ENCODE measurements around the gene GCKR.

The GCKR gene, protein sequence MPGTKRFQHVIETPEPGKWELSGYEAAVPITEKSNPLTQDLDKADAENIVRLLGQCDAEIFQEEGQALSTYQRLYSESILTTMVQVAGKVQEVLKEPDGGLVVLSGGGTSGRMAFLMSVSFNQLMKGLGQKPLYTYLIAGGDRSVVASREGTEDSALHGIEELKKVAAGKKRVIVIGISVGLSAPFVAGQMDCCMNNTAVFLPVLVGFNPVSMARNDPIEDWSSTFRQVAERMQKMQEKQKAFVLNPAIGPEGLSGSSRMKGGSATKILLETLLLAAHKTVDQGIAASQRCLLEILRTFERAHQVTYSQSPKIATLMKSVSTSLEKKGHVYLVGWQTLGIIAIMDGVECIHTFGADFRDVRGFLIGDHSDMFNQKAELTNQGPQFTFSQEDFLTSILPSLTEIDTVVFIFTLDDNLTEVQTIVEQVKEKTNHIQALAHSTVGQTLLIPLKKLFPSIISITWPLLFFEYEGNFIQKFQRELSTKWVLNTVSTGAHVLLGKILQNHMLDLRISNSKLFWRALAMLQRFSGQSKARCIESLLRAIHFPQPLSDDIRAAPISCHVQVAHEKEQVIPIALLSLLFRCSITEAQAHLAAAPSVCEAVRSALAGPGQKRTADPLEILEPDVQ

GRCh38 chr2:27496357-27497287 is at the start of gene GCKR:
TSS of gene GCKR (plus strand) at chr2:27496839. CDS start at chr2:27496905, 66 bp downstream.
- no peak for DNase-seq

GRCh38 chr2:27448381-27448780 is 48.3 kb upstream of the GCKR start:
- DNase-seq, result no peak

- no peak for DNase-seq
Measured at GRCh38 chr2:27451095-27451494, 45.5 kb upstream of the GCKR start.

DNA sequence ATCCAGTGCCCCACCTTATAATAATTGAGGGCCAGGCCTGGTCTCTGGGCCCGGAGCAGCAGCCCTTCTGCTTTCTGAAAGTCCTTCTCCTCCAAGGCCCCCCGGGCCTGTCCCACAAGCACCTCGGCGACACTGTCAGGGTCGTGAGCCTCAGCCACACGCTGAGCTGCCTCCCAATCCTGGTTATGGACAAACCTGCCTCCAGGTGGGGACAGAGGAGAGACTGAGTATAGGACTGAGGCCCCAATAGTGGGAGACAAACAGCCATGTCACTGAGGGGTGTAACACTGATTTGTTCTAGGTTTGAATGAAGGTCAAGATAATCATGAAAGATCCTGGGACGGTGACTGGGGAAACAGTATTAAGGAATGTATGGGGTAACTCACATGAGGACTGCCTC is 42.7 kb upstream of the GCKR start:
- no peak for DNase-seq

DNA sequence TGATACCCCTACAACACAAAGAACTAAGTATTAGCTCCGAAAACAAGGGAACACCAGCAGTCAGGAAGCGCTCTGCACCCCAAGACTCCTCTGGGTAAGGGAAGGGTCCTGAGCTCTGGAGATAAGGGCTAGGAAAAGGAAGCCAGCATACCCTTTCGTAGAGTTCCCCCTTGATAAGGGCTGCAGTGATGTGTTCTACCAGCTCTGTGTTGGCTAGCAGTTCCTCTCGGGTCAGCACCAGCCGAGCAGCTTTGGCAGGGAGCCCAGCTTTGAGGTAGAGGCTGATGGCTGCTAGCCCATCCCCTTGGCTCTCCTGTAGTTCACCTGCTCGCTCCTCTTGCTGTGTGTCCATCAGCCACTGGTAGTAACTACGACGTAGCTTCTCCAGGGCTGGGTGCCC is 35.5 kb upstream of the GCKR start:
- DNase-seq, result peak; percentile 36

- DNase-seq, result no peak
Measured at GRCh38 chr2:27464443-27464842, 32.2 kb upstream of the GCKR start.

DNA sequence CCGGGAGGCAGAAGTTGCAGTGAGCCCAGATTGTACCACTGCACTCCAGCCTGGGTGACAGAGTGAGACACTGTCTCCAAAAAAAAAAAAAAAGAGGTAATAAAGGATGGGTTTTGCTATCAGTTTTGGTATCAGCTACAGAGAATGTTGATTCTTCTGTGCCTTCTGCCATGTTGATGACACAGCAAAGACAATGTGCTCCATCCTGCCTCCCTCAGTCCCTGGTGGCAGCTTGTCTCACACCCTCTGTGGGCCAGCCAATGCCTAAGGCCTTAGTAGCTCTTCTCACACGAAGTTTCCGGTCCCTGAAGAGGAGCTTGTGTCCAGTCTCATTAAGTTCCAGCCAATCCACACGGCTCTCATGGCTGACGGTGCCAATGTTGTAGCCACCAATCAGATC is 24.7 kb upstream of the GCKR start:
- no peak for DNase-seq

GRCh38 chr2:27485496-27485895 is 11.1 kb upstream of the GCKR start:
- no peak for DNase-seq

DNA sequence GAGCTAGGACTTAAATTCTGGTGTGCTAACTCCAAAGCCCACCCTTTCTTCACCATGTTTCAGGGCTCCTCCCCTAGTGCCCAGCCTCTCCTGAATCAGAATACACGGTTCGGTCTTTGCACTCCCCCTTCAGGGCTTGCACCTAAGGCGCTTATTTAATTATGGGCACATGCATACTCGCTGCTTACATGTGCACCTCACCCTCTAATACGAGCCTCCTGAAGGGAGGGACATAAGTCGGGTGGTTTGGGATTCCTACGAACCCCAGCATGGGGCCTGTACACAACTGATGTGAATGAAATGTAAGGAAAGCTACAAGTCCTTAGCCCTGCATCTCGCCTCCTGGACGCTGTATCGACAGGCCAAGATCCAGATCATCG is 7.5 kb upstream of the GCKR start:
- DNase-seq, result no peak

GRCh38 chr2:27489498-27490397 is 6.9 kb upstream of the GCKR start, which contains the start of gene IFT172:
TSS of gene IFT172 (minus strand) at chr2:27489743. CDS start at chr2:27489653, 90 bp downstream.
- peak; percentile 100 for DNase-seq

GRCh38 chr2:27492557-27492956 is 4.1 kb upstream of the GCKR start:
- DNase-seq, result no peak

DNA sequence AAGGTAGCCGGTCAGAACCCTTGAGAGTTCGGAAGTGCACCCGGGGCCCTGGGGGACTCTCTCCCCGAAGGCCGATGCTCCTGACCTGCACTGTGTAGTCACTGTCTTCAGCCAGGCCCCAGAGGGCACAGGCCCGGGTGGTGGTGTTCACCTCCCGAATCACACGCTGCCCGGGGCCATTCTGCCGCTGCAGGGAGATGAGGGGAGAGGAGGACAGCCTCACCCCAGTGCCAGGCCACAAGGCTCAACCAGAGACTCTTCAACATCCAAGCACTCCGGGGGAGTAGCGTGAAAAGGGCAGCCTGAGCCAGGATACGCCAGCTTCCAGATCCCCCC is 2.7 kb upstream of the GCKR start:
- DNase-seq, result no peak

- DNase-seq, result no peak
Measured at GRCh38 chr2:27494284-27494943, 2.2 kb upstream of the GCKR start.

GRCh38 chr2:27494944-27495554 is 1.6 kb upstream of the GCKR start, which contains the start of gene FNDC4:
TSS of gene FNDC4 (minus strand) at chr2:27495200. CDS start at chr2:27494679, 521 bp downstream.
- DNase-seq, result no peak

- no peak for DNase-seq
Measured at GRCh38 chr2:27495840-27496356, 741 bp upstream of the GCKR start.

DNA sequence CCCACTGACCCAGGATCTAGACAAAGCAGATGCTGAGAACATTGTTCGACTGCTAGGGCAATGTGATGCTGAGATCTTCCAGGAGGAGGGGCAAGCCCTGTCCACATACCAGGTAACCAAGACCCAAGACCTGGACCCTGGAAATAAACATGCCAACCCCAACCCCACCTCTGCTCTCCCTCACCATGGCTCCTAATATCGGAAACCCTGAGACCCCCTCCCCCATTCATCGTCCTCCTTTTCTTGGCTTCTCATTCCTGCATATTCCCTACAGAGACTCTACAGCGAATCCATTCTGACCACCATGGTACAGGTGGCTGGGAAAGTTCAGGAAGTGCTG is 619 bp downstream of the GCKR start:
- DNase-seq, result no peak

DNA sequence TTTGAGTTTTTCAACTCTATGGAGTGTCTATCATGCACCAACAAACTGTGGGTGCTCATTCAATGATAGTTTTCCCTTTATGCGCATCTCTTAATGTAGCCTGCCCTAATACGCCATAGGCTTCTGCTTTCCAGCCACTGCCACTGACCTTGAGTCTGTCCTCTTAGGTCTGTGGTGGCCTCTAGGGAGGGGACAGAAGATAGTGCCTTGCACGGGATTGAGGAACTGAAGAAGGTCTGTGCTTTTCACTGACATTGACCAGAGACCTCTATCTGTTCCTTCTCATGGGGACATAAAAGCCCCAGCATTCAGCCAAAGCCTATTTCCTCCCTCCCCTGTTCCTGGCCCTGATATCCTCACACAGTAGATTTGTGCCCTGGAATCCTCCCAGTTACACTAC is 2.3 kb downstream of the GCKR start:
- DNase-seq, result no peak

- peak; percentile 6 for DNase-seq
Measured at GRCh38 chr2:27501042-27501441, 4.4 kb downstream of the GCKR start.

DNA sequence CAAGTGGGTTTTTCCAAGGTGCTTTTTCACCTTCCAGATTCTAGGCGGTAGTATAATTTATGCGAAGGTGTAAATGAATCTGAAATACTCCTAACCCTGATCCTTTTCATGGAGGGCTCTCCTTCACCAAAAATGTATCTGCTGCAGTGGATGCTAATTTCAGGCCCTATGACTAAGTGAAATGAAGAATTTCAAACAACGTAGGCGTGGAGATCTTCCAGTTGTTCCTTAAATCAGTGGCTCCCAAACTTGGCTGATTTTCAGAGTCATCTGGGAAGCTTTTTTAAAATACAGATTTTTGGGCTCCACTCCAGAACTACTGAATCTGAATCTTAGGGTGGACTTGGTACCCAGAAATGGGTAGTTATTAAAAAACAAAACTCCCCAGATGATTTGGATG is 5.5 kb downstream of the GCKR start:
- no peak for DNase-seq

DNA sequence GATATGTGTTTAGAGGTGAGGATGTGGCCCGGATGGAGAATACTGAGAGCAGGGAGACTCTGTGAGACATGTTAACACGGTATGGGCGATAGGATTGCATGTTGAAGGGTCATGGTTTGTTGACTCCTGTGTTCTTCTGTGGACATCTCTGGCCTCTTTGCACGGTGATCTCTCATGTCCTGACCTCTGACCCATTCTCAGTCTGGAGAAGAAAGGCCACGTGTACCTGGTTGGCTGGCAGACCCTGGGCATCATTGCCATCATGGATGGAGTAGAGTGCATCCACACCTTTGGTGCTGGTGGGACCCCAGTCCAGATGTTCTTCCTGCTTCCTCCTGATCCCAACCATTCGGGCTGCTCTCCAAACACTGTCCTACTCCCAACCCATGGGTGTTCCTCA is 9.9 kb downstream of the GCKR start:
- no peak for DNase-seq

- no peak for DNase-seq
Measured at GRCh38 chr2:27507293-27507692, 10.7 kb downstream of the GCKR start.
